ENCODE results near the gene NDST1.

DNA sequence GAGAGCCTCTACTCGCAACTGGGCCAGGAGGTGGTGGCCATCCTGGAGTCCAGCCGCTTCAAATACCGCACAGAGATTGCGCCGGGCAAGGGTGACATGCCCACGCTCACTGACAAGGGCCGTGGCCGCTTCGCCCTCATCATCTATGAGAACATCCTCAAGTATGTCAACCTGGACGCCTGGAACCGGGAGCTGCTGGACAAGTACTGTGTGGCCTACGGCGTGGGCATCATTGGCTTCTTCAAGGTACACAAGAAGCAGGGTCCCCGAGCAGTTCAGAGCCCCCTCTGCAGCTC is 13.5 kb downstream of the NDST1 start:
- TF ChIP-seq, protein P1, sequence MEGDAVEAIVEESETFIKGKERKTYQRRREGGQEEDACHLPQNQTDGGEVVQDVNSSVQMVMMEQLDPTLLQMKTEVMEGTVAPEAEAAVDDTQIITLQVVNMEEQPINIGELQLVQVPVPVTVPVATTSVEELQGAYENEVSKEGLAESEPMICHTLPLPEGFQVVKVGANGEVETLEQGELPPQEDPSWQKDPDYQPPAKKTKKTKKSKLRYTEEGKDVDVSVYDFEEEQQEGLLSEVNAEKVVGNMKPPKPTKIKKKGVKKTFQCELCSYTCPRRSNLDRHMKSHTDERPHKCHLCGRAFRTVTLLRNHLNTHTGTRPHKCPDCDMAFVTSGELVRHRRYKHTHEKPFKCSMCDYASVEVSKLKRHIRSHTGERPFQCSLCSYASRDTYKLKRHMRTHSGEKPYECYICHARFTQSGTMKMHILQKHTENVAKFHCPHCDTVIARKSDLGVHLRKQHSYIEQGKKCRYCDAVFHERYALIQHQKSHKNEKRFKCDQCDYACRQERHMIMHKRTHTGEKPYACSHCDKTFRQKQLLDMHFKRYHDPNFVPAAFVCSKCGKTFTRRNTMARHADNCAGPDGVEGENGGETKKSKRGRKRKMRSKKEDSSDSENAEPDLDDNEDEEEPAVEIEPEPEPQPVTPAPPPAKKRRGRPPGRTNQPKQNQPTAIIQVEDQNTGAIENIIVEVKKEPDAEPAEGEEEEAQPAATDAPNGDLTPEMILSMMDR (IDR thresholded peaks at IDR 0.05 in 4 of 5, conservative IDR thresholded peaks at IDR 0.05 in 1 of 5) = no peak
- no peak for TF ChIP-seq POLR2A (IDR thresholded peaks at IDR 0.05)

Measured in gastrocnemius medialis (tissue), 4 donors.